Measurements from ENCODE around the gene SUCNR1.

GRCh38 chr3:151919446-151919845 is 46.0 kb downstream of the SUCNR1 start:
- no peak for TF ChIP-seq CTCF (IDR thresholded peaks at IDR 0.05)
- no peak for TF ChIP-seq EP300 (IDR thresholded peaks at IDR 0.05)
- TF ChIP-seq POLR2A (IDR thresholded peaks at IDR 0.05): no peak
